Amygdala (tissue), 56 donors: ENCODE results near the gene DDX31.
A peak's percentile ranks its signal among the peaks of the same experiment; 100 is the strongest.

Experiments
- DNase-seq, 56 donors: peaks; one replicate each; lab custom pipeline; 2025; lab: John Stamatoyannopoulos, UW

DDX31 gene

GRCh38 chr9:132674485-132674884 lies 4.7 kb upstream of the DDX31 start:
- no peak for DNase-seq

- DNase-seq: no peak
Measured at GRCh38 chr9:132673355-132673754, 3.6 kb upstream of the DDX31 start.

GRCh38 chr9:132672413-132672690 lies 2.6 kb upstream of the DDX31 start:
- no peak for DNase-seq

DNA sequence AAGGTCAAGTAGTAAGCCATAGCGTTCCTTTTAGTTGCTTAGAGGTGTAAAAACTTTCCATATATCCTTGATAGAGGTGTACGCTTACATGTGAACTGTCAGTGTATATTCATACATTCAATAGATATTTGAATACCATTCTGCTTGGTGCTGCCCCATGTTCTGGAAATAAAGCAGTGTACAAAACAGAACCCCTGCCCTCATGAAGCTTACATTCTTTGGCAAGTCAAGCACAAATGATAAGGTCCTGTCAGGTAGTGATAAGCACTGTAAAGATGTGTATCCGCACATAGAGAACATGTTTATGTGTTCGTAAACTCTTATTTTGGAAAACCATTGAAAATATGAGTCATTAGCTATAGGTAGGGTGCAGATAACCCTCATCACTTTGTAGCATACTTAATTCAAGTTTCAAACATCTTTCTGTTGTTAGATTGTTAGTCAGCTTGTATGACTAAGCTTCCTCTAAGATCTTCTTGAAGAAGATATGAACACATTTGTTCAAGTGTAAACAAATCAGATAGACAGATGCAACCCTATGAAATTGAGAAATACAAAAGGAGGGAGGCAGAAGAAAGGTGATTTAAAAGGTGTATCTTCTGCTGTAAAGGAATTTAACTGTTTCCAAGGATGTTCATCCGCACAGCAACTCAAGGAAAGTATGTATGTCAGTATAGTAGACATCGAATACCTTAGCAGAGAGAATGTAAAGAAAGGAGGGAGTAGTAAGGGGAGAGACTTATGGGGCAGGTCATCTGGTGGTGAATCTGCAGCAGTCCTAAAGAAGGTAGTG lies 2.0 kb upstream of the DDX31 start:
- no peak for DNase-seq

DNA sequence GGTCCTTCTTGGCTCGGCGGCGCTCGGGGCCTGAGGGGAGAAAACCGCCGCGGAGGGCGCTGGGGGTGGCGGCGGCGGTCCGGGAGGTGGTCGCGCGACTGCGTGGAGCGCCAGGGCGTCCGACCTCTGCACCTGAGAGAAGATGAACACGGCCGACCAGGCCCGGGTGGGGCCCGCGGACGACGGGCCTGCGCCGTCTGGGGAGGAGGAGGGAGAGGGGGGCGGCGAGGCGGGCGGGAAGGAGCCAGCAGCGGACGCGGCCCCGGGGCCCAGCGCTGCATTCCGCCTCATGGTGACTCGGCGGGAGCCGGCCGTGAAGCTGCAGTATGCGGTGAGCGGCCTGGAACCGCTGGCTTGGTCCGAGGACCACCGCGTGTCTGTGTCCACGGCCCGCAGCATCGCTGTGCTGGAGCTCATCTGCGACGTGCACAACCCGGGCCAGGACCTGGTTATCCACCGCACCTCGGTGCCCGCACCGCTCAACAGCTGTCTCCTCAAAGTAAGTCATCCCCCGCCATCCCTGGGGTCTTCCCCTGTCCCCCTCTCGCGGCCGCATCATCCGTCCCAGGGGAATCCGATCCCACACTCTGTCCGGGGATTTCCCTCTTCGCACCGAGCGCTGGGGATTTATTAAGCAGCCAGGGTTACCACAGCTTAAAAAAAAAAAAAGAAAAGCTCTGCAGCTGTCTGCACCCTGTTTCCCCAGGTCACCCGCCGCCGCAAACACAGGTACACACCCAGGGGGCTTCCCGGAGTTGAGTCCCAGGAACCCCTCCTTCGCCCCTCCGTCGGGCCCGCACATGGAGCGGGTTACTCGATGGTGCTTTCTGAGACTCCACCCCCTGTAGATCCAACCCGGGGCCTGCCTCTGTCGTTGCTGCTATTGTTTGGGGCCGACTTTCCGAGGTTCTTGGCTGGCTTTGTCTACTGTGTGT lies 941 bp upstream of the DDX31 start, which contains the start of gene GTF3C4:
GTF3C4 (plus strand) TSS at position 8 of the 935 bp plus-strand sequence; CDS start at position 143, 135 bp downstream.
- DNase-seq: peak in 10 of 56 donors; percentile 5 to 75 (median 36)

- DNase-seq: peak in 1 of 56 donors; percentile 68
Measured at GRCh38 chr9:132669319-132669697, 475 bp downstream of the DDX31 start.

DNA sequence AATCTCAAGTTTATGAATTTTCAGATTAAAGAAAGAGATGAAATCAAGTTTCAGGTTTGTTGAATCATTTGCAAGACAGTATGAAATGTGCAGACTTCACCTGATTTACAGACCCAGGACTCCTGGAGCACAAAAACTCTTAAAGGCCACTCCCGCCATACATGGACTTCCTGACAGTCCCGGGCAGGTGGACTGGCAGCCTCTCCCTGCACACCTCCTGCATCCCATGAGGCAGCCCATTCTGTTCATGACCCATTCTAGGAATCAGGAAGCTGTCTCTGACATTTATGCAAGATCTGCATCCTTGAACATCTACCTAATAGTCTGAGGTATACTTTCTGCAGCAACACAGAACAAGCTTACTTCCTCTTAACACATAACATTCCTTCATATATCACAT lies 5.9 kb downstream of the DDX31 start:
- no peak for DNase-seq

- no peak for DNase-seq
Measured at GRCh38 chr9:132663117-132663516, 6.7 kb downstream of the DDX31 start.

DNA sequence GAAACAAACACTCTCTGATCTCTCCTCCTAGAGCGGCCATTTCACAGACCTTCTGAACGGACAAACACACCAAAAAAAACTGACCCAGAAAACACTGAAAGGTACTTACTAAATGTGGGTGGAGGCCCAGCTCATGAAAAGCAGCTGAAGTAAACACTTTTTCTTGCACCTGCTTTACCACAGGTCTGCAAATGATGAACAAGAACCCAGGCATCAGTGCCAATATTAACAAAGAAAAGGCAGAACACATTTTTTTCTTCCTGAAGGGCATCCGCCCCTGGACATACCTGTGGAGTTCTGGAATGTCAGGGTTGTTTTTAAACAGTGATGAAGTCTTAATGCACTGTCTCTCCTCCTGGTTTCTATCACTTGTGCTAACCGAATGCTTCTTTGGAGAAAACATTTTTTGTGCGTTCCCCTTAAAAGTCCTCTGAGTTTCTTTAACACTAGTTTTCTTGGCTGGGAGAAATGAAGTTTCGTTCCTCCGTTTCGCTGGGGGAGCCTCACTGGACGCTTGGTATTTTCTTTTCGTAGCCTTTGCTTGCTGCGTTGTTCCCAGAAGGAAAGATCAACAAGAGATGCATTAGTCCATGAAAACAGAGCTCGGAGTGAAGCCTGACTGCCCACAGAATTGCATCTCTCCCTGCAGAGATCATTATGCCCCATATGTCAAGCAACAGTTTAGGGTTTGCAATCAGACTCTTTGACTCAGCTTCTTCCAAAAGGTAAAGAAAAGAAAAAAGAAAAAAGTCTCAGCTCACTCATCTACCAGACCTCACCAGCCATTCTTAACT lies 7.4 kb downstream of the DDX31 start:
- DNase-seq: no peak

- peak in 2 of 56 donors; percentile 1 to 15 for DNase-seq
Measured at GRCh38 chr9:132656299-132656698, 13.5 kb downstream of the DDX31 start.

- peak in 1 of 56 donors; percentile 4 for DNase-seq
Measured at GRCh38 chr9:132651259-132651658, 18.5 kb downstream of the DDX31 start.

DNA sequence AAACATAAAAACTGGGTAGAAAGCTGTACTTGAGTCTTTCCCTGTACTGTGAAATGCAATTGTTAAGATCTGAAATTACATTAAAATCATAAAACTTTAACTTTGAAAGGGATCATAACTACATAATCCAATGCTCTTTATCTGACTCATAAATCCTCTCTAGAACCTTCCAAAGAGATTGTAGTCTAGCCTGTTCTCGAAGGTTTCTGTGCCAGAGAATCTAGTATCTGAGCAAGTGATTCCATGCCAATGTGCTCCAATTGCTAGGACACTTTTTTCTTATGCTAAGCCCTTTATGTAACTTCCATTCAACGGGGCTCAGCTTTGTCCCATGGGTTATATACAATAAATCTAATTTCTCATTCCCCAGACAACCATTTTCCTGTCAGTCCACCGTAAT lies 21.1 kb downstream of the DDX31 start:
- no peak for DNase-seq

DNA sequence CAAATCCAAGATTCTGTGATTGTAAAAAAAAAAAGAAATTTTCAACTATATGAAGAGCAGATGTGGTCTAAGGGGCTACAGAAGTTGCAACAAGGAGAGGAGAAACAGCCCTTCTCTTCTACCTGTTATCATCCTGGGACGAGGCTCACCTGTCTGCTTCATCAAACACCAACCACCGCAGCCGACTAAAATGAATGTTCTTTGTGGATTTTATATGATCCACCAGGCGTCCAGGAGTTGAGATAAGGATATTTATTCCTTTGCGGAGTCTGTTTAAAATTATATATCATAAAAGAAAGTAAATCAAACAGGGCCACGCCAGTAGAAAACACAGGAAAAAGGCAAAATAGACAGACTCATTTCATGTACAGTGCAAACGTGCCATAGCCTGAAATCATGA lies 21.5 kb downstream of the DDX31 start:
- no peak for DNase-seq

- no peak for DNase-seq
Measured at GRCh38 chr9:132647806-132648205, 22.0 kb downstream of the DDX31 start.

- no peak for DNase-seq
Measured at GRCh38 chr9:132647355-132647754, 22.4 kb downstream of the DDX31 start.

DNA sequence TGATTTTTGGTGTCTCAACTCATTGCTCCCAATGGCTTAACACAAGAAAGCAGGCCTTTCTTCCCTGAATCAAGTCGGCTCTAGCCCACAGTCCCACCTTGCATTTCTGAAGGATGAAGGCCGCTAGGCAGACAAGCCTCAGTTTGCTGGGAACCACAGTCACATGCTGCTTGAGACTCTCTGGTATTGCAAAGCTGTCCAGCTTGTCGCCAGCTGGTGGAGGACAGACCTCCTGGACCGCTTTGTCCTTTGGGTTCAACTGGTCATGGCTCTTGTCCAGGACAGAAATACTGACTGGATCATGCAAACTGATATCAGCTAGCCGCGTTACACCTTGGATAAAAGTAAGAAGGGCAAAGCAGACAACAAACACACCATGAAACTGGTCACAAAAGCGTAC lies 23.1 kb downstream of the DDX31 start:
- DNase-seq: no peak

GRCh38 chr9:132645711-132646110 lies 24.1 kb downstream of the DDX31 start:
- DNase-seq: no peak

GRCh38 chr9:132645306-132645705 lies 24.5 kb downstream of the DDX31 start:
- no peak for DNase-seq

- DNase-seq: no peak
Measured at GRCh38 chr9:132644251-132644650, 25.5 kb downstream of the DDX31 start.

DNA sequence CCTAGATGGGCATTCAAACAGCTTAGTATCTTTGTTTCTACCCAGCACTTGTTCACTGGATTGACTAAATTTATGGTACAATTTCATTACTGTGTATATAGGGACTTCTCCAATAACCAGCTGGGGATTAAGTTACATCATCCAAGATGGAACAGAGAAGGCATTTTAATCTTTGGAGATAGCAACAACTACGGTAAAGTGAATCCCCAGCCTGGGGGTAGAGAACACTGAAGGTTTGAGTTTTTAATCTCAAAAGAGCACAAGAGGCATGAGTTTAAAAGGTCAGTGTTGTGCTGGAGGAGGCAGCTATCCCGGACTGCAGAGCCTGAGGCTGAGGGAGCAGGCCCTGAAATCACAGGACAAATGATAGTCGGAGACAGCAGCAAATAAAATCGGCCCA lies 28.6 kb downstream of the DDX31 start:
- no peak for DNase-seq

GRCh38 chr9:132639322-132639721 lies 30.5 kb downstream of the DDX31 start:
- no peak for DNase-seq
